HG03565 (cell line): Measurements from ENCODE around the gene AMDHD2.

Experiments used
- ATAC-seq: cut with Tn5 transposase; IDR thresholded peaks from one replicate; pipeline ENCODE4 v1.9.1; 2021; ENCODE audit warnings: mild to moderate bottlenecking, moderate library complexity; ENCODE audit not compliant: unreplicated experiment

AMDHD2 gene

GRCh38 chr16:2515180-2515851 is 4.9 kb upstream of the AMDHD2 start:
- ATAC-seq, result no peak

GRCh38 chr16:2516391-2517240 is 3.6 kb upstream of the AMDHD2 start:
- no peak for ATAC-seq

- no peak for ATAC-seq
These were observed 2.1 kb upstream of the AMDHD2 start for GRCh38 chr16:2517954-2518605.

GRCh38 chr16:2518823-2519710 is 1.1 kb upstream of the AMDHD2 start:
- ATAC-seq, result no peak

GRCh38 chr16:2519711-2520080 is 475 bp upstream of the AMDHD2 start:
- no peak for ATAC-seq

- no peak for ATAC-seq
These were observed 787 bp downstream of the AMDHD2 start for GRCh38 chr16:2520784-2521531.

GRCh38 chr16:2523801-2524231 is 3.6 kb downstream of the AMDHD2 start:
- no peak for ATAC-seq

- no peak for ATAC-seq
These were observed 4.3 kb downstream of the AMDHD2 start for GRCh38 chr16:2524339-2524938.

GRCh38 chr16:2526135-2526534 is 6.0 kb downstream of the AMDHD2 start:
- no peak for ATAC-seq

- no peak for ATAC-seq
These were observed 7.1 kb downstream of the AMDHD2 start for GRCh38 chr16:2527071-2527783.

GRCh38 chr16:2527784-2528100 is 7.6 kb downstream of the AMDHD2 start:
- ATAC-seq, result no peak

GRCh38 chr16:2528161-2529060 is 8.2 kb downstream of the AMDHD2 start:
- ATAC-seq, result no peak

GRCh38 chr16:2529061-2529931 is 9.1 kb downstream of the AMDHD2 start:
- no peak for ATAC-seq

GRCh38 chr16:2529961-2530628 is 9.9 kb downstream of the AMDHD2 start:
- no peak for ATAC-seq

GRCh38 chr16:2530629-2531318 is 10.6 kb downstream of the AMDHD2 start:
- no peak for ATAC-seq

GRCh38 chr16:2531371-2531695 is 11.2 kb downstream of the AMDHD2 start, which contains the start of gene CEMP1:
CEMP1 (minus strand) TSS chr16:2531408; CDS start chr16:2531073, 335 bp downstream.
- ATAC-seq, result no peak
